Right lobe of liver (tissue), 4 donors: ENCODE results near the gene SLC5A1.

Experiments used
- CTCF ChIP-seq, 4 donors: fragments of 200-600 bp in 3 of 4; fragments of 450-650 bp in 1 of 4; IDR thresholded peaks; one replicate each; pipeline versions ENCODE4 v1.5.1 to v1.8.0; 2016 to 2022; ENCODE audit warnings: antibody characterized with exemption in 4 of 4, mild to moderate bottlenecking in 2 of 4
- POLR2A ChIP-seq: fragments of 450-650 bp; IDR thresholded peaks from one replicate; pipeline ENCODE4 v1.6.1; 2017; ENCODE audit warnings: antibody characterized with exemption, mild to moderate bottlenecking
- donor health status: DM: no; HTN: no; CAD: no.
- donor health status: DM: no; HTN: no; CAD: no.
- donor health status: DM: no; HTN: yes; CAD: no.

DNA sequence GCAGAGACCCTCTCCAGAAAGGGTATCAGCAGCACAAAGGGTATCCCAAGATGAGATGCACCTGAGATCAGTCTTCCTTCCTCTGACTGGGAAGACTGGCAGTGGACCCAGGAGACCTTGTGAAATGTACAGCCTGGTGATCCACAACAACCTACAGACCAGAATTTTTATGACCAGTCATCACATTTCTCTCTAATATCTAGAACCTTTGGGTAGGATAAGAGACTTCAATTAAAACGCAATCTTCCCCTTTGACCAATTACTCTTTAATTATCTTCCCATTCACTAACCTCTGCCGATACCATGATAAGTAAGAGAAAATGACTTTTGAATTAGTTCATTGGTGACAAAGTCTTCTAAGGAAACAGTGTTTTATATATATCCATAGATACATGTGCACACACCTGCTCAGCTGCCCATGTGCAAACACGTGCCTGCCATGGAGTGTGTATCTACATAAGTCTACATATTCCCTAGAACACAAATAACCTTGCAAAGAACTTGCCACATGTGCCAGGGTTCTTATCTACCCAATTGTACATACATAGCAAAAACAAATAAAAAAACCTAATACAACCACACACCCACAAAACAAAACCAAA lies 44.2 kb upstream of the SLC5A1 start:
- TF ChIP-seq CTCF (IDR thresholded peaks at IDR 0.05) (no peak), POLR2A (no peak)
